PFSK-1 (cell line): ENCODE results near the gene SLC9A8.

Experiments
- FOXP2 ChIP-seq: optimal IDR thresholded peaks from 2 replicates; pipeline ENCODE3; 2011; ENCODE audit warnings: borderline replicate concordance, control low read depth, inconsistent platforms; ENCODE audit not compliant: insufficient read depth; ENCODE audit errors: extremely low read length, extremely low read depth
- POLR2AphosphoS5 ChIP-seq: IDR thresholded peaks from 2 replicates; pipeline ENCODE4 v1.6.1; 2012; ENCODE audit warnings: low read depth, mild to moderate bottlenecking, control low read depth, low read length, moderate library complexity
- SIN3A ChIP-seq: IDR thresholded peaks from 2 replicates; pipeline ENCODE4 v1.6.1; 2012; ENCODE audit warnings: mild to moderate bottlenecking, low read length, moderate library complexity, borderline replicate concordance; ENCODE audit not compliant: insufficient read depth
- TAF1 ChIP-seq: IDR thresholded peaks from 2 replicates; pipeline ENCODE4 v1.6.1; 2012; ENCODE audit warnings: low read length, control low read depth, borderline replicate concordance; ENCODE audit not compliant: insufficient read depth
- TF ChIP-seq, protein P1 (sequence below), 2 experiments: IDR thresholded peaks; 2 replicates each; pipeline versions ENCODE4 v1.6.1 to v1.8.0; 2011 to 2012; ENCODE audit warnings: low read depth in 2 of 2, low read length in 2 of 2, control low read depth in 1 of 2, inconsistent platforms in 1 of 2, mild to moderate bottlenecking in 1 of 2, moderate library complexity in 1 of 2; ENCODE audit not compliant: insufficient read depth in 1 of 2

Gene SLC9A8

DNA sequence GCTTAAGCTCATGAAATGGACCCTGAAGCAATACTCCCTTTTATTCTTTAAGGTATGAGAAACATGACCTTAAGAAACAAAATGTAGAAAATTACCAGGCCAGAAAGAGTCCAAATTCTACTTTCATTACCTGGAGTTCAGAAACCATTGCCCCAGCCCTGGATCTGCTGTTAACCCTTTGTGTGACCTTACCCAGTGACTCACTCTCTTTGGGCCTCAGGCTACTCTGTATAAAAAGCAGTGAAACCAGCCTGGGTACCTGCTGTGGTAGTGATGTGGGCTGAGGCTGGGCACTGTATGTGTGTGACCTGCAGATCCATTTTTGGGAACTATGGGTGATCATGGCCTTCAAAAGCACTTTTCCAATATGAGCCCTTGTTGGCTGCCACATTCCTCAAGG is 47.2 kb downstream of the SLC9A8 start:
- no peak for TF ChIP-seq SIN3A
- no peak for TF ChIP-seq FOXP2
- TF ChIP-seq POLR2AphosphoS5, result no peak
- TF ChIP-seq TAF1, result no peak
- TF ChIP-seq, protein P1, sequence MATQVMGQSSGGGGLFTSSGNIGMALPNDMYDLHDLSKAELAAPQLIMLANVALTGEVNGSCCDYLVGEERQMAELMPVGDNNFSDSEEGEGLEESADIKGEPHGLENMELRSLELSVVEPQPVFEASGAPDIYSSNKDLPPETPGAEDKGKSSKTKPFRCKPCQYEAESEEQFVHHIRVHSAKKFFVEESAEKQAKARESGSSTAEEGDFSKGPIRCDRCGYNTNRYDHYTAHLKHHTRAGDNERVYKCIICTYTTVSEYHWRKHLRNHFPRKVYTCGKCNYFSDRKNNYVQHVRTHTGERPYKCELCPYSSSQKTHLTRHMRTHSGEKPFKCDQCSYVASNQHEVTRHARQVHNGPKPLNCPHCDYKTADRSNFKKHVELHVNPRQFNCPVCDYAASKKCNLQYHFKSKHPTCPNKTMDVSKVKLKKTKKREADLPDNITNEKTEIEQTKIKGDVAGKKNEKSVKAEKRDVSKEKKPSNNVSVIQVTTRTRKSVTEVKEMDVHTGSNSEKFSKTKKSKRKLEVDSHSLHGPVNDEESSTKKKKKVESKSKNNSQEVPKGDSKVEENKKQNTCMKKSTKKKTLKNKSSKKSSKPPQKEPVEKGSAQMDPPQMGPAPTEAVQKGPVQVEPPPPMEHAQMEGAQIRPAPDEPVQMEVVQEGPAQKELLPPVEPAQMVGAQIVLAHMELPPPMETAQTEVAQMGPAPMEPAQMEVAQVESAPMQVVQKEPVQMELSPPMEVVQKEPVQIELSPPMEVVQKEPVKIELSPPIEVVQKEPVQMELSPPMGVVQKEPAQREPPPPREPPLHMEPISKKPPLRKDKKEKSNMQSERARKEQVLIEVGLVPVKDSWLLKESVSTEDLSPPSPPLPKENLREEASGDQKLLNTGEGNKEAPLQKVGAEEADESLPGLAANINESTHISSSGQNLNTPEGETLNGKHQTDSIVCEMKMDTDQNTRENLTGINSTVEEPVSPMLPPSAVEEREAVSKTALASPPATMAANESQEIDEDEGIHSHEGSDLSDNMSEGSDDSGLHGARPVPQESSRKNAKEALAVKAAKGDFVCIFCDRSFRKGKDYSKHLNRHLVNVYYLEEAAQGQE (IDR thresholded peaks at IDR 0.05; ENCODE audit: insufficient read depth in 1 of 2, low read depth in 2 of 2, low read length in 2 of 2), result no peak

DNA sequence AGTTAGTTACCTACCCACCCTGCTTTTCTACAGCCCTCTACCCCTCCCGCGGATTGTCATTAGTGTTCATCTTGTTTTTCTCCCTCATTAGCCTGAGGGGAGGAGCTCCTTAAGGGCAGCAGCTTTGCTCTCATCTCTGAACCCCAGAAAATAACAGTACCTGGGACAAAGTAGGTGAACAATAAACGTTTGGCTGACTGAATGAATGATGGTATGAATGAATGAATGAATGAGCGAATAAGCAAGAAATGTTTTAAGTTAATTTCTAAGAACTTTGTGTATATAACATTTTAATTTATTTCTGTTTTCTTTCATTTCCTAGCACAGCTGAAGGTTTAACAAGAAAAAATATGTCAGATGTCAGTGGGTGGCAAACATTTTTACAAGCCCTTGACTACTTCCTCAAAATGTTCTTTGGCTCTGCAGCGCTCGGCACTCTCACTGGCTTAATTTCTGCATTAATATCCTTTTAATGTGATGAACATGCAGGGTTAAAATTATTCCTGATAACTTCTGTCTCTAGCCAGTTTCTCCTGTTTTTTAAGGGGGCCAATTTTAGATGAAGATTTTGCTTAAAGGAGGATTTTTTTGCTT is 50.1 kb downstream of the SLC9A8 start:
- TF ChIP-seq SIN3A (no peak), POLR2AphosphoS5 (no peak), FOXP2 (no peak), TAF1 (no peak)
- TF ChIP-seq, protein P1 (IDR thresholded peaks at IDR 0.05; ENCODE audit: insufficient read depth in 1 of 2, low read depth in 2 of 2, low read length in 2 of 2), result no peak

DNA sequence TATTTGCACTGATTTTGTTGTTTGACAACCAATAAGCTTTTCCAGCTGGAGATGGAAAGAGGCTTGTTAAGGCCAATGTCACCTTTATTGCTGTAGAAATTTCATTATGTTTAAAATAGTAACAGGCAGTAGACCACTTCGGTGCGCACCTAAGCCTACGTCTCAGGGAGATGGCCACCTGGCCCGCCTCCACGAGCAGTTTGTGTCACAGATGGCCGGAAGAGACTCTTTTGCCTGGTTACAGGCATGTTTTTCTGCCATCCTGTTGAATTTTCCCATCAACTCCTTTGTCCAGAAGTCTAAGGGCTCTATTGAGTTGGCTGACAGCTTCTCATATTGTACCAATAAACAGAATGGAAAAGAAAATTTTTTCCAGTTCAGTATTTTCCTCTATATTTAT is 51.0 kb downstream of the SLC9A8 start:
- TF ChIP-seq, protein P1 (IDR thresholded peaks at IDR 0.05; ENCODE audit: insufficient read depth in 1 of 2, low read depth in 2 of 2, low read length in 2 of 2), result no peak
- TF ChIP-seq FOXP2 (no peak), SIN3A (no peak), POLR2AphosphoS5 (no peak), TAF1 (no peak)

DNA sequence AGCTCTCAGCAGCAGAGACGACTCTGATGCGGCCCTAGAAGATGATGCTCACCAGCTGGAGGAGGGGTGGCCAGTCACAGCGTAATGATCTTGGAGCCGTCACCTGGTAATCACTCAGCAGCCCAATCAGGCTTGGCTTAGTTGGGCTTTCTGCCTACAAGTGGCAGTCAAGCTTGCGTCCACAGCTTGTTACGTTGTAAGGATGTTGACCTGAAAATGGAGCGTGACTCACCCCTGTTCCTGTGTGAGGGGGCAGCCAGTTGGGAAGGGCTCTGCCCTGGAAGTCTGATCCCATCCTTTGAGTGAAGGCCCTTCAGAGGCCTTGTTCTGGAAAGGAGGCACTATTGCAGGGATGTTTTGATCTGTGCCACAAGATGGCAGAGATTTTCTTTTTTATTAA is 52.9 kb downstream of the SLC9A8 start:
- TF ChIP-seq TAF1 (no peak), FOXP2 (no peak), SIN3A (no peak), POLR2AphosphoS5 (no peak)
- TF ChIP-seq, protein P1 (IDR thresholded peaks at IDR 0.05; ENCODE audit: insufficient read depth in 1 of 2, low read depth in 2 of 2, low read length in 2 of 2), result no peak
